ENCODE data around the gene NPC2. TPM values are rescaled to one million over a fixed set of nuclear protein-coding genes. Genes with fewer than 3 reads are reported as not detected.

NPC2 gene
- total and polyA plus RNA-seq, 2 donors (not counting 3 experiments of a cell fraction or from before 2014, with no cell fraction given) = 203 to 406 TPM

Other genes with a start within 250 kb of the NPC2 start
- gene ABCD4, start 190.4 kb downstream of the NPC2 start, total RNA-seq = 81.6 and 84.2 TPM in 2 replicates
- gene ABCD4, start 190.4 kb downstream of the NPC2 start, polyA plus RNA-seq = 50.6 and 58.2 TPM in 2 replicates
- not detected in 2 replicates for gene VRTN, start 144.8 kb downstream of the NPC2 start, total RNA-seq
- 0.02 and 0.03 TPM in 2 replicates for gene VRTN, start 144.8 kb downstream of the NPC2 start, polyA plus RNA-seq
- gene SYNDIG1L, start 67.1 kb downstream of the NPC2 start, total RNA-seq = not detected in 2 replicates
- gene SYNDIG1L, start 67.1 kb downstream of the NPC2 start, polyA plus RNA-seq = not detected in 2 replicates
- 21.7 and 22.6 TPM in 2 replicates for gene ISCA2, start 460 bp upstream of the NPC2 start, total RNA-seq
- gene ISCA2, start 460 bp upstream of the NPC2 start, polyA plus RNA-seq = 25.7 and 29.6 TPM in 2 replicates
- gene LTBP2, start 118.9 kb upstream of the NPC2 start, total RNA-seq = 264 and 268 TPM in 2 replicates
- 208 and 209 TPM in 2 replicates for gene LTBP2, start 118.9 kb upstream of the NPC2 start, polyA plus RNA-seq
- gene AREL1, start 219.8 kb upstream of the NPC2 start, total RNA-seq = 46.4 and 50.3 TPM in 2 replicates
- gene AREL1, start 219.8 kb upstream of the NPC2 start, polyA plus RNA-seq = 67.2 and 87.1 TPM in 2 replicates
- gene FCF1, start 219.8 kb upstream of the NPC2 start, total RNA-seq = 57.8 and 58.2 TPM in 2 replicates
- gene FCF1, start 219.8 kb upstream of the NPC2 start, polyA plus RNA-seq = 24.4 and 26.2 TPM in 2 replicates